NCI-H2227 treated with DMSO at 0.1 percent for 48 hours (cell line): ENCODE data around the gene SNCAIP.

Experiments used
- DNase-seq: peaks from one replicate; lab custom pipeline; 2025; lab: John Stamatoyannopoulos, UW

SNCAIP gene

DNA sequence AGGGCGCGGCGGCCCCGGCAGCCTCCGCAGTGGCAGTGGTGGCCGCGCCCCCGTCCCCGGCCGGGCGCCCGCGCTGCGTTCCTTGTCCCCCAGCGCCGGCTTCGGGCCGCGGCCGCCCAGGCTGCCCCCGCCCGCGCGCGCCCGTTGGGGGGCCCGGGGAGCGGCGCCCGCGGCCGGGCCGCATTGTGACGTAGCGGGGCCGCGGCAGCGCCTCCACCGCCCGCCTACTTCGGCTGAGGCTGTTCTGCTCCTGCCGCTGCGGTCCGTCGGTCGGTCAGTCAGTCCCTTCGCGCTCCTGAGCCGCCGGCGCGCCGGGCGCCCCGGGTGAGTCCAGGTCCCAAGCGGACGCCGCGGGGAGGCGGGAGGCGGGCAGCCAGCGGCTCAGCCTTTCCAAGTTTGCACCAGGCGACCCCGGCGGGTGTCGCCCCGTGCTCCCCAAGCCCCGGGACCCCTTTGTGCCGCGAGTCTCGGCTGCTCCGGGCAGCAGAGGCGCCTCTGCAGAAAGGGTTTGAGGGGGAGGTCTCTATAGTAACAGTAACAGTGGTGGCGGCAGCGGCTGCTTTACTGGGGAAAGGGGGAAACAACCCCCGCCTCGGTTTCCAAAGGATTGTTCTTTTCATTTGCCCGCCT lies at the start of gene SNCAIP:
Gene SNCAIP, plus strand, starts transcription at position 277 of the 630 bp plus-strand sequence. CDS start 78,898 bp downstream, outside the sequence.
- peak; percentile 17 for DNase-seq

DNA sequence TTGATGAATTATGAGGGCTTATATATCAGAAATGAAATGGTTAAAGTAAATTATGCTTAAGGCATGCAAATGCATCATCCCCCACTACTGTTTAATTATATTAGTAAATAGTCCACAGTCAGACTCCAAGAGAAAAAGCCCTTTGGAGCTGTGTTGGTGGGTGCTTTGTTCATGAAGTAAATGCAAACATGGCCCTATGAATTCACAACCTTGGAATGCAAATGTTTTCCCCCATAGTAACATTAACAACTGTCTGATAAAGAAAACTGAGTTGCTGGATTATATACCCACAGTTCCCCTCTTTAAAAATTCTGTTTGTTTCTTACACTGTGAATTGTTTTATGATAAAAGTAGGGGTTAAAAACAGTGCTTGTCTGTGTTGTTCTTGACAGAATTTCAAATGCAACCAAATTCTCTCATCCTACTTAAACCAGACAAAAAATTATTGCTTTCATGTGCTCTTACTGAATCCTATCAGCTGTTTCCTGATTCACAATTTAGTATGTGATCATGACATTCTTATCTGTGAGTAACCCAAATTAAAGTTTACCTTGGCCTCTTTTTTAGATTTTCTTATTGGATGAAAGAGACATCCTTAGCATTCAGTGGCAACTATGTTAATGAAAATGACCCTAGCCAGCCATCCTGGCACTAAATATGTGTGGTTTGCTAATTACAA lies 48.5 kb upstream of the SNCAIP start:
- no peak for DNase-seq

DNA sequence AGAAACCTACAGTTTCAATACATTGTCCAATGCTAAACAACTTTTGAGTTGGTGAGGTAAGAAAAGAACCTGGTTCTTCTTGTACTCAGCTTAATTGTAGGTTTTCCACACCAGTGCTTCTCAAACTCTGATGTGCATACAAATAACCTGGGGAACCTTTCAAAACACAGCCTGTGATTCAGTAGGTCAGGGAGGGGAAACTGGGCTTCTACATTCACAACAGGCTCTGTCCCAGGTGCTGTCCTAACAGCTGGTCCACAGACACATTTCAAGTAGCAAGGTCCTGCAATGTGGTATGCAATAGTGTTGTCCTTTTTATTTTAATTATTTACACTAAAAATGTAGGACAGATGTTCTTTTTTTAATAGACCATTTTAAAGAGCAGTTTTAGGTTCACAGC lies 47.4 kb upstream of the SNCAIP start:
- no peak for DNase-seq

DNA sequence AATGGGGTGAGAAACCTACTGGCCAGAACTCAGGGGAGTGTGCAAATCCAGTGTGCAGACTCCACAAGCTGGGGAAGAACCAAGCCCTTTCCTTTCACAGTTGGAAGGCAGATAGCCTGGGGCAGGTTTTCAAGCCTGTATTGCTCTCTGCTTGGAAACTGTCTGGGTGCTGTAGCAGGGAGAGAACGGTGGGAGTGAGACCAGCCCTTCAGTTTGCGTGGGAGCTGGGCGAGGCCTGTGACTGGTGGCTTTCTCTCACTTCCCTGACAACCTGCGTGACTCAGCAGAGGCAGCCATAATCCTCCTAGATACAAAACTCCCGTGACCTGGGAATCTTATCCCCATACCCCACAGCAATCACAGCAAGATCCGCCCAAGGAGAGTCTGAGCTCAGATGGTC lies 44.9 kb upstream of the SNCAIP start:
- no peak for DNase-seq

DNA sequence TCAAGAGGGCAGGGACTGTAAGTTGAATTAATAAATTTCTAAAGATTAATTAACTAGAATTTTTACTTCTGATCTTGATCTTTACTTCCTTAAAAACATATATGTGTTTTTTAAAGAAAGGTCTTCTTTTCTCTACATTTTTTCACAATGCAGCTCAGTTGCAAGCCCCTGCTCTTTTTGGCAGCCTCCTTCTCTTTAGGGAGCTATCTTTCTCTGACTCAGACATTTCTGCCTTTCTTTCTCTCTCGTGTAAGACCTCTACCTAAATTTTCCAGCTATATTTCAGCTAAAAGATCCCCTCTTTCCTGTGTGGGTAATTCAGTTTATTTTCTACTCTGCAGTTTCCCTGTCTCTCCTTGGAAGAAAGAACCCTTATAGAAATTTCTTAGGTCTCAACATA lies 38.3 kb upstream of the SNCAIP start:
- DNase-seq: no peak

DNA sequence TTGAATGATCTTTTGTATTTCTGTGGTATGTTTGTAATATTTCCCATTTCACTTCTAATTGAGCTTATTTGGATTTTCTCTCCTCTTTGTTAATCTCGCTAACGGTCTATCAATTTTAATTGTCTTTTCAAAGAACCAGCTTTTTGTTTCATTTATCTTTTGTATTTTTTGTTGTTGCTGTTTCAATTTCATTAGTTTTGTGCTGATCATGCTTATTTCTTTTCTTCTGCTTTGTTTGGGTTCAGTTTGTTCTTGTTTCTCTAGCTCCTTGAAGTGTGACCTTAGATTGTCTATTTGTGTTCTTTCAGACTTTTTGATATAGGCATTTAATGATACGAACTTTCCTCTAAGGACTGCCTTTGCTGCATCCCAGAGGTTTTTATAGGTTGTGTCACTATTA lies 28.4 kb upstream of the SNCAIP start:
- DNase-seq: no peak

DNA sequence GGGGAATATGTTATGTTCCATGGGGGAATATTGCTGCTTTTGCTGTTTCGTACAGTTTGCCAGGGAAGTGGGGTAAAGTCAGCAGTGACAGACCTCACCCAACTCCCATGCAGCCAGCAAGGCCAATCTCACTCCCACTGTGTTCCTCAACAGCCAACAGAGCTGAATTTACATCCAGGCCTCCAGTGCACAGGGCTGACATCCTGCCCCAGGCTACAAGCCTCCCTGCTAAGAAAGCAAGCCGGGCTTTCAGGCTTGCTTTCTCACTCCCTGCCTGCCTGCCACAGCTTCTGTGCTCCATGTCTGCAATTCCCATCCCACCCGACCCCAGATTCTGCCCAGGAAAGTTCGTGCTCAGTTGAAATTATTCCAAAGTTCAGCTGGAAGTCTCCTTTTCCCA lies 25.5 kb upstream of the SNCAIP start:
- DNase-seq: no peak

DNA sequence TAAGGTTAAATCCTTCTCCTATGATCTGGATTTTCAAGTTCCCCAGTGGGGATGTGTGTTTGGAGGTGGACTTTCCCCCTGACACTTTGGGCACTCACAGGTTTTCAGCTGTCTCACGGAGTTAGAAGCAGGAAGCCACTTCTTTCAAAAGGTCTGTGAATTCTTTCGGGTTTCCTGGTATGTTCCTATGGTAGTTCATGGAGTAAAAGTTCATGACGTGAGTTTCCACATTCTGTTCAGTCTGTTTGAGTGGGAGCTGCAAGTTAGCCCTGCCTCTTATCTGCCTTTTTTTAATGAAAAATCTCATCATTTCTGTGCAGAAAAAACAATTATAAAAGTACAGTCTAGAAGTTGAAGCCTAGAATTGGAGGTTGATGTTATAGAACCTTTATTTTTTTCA lies 24.9 kb upstream of the SNCAIP start:
- DNase-seq: no peak

DNA sequence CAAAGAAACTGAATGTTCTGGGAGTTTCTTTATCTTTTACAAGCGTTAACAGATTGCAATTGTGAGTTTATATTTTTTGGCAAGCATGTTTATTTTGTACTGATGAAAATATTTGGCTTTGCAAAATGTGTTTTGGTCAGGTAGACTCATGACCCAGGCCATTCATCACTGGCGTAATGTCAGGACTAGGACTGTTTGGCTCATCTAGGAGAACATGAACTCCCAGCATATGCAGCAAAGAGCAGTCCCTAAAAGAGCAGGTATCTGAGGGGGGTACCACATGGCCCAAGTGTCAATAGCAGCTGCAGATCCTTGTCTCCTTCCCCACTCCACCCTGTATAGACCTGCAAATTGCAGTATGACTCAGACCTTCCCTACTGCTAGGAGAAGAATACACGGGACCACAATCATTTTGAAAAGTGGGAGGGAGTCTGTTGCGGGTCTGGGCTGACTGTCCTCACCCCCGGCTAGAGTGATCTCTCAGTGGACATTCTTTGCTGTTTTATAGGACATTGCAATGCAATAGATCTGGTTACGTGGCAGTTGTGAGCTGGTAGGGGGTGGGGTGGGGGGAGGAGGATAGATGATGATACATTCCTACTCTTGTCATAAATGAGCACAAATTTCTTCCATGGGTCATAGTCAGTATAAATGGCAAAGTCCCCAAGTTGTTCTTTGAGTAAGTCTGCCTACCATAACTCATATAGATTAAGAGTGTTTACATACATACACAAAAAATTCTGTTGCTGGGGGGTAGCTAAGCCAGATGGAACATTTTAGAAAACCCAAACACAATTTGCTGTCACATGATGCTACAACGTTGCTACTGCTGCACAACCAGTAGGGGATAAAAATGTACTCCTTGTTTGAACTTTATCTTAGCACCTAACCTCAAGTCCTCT lies 20.8 kb upstream of the SNCAIP start:
- DNase-seq: no peak

DNA sequence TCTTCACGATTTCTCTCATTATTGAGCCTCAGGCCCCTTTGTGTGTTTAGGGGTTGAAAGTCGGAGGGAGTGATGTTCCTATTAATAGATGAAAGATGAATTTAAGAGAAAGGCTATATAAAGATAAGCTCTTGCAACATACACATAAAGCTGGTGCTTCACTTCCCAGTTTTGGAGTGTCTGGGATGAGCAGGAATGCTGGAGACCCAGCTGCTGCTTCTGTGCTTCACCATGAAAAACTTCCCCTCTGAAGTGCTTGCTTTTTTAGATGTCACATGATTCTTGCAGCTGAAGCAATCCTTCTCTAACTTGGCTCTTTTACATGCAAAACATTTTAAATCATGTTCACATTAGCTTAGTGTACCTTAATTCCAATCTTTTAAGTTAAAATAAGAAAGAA lies 19.7 kb upstream of the SNCAIP start:
- no peak for DNase-seq

DNA sequence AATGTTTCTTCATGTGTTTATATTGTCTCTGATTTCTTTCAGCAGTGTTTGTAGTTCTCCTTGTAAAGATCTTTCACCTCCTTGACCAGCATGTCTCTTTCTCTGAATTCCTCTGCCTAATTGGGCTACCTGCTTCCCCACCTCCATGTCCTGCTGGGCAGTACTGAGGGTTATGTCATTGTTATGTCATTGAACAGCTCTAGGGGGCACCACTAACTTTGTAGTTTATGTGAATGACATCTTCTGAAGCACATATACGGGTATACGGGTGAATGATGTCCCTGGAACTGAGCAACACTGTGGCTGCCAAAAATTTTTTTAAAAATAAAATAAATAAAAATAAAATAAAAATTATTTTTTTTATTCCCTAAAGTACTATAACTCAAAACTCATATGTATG lies 16.9 kb upstream of the SNCAIP start:
- no peak for DNase-seq

DNA sequence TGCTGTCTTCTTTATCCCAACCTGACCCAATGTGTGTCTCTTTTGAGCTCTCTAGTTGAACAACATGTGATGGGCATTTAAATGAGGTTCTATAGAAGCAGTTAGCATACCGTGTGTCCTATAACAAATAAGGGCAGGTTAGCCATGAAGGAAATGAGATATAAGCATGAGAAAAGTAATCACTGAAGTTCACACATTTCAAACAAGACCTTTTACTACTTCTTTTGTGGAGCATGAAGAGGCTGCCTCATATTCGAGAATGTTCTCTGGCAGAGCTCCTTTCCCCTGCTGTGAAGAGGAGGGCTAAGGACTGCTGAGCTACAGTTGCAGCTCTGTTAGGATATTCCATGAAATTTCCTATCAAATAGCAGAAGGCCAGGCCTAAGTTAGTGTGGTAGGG lies 15.2 kb upstream of the SNCAIP start:
- DNase-seq: no peak

DNA sequence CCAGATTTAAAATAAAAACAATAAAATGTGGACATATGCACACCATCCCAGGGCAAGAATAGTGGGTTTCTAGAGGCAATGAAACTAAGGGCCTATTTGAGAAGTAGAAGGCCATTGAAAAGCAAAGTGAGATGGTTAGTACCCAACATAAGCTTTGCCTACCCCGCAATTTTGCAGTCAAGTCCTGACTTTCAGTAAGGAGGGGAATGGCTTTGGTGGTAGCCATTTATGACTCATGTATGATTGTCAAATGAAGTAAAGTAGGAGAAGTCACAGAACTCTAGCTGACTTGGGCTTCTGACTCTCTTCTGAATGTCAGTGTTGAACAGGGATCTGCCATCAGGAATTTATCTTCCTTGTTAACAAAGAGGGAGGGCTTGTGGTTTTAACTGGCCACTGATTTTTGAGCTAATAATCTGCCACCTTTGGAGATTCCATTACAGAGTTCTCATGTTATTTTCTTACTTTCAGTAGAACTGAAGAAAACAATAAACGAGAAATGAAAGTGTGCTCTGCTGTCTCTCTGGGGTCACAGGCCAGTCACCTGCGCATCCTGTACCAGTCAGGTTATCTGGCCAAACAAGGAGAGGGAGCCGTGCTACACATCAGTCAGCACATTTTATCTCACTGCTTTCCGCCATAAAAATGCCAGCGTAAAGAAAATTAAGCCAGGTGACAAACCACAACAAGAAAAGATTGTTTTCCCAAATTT lies 14.3 kb upstream of the SNCAIP start:
- no peak for DNase-seq

DNA sequence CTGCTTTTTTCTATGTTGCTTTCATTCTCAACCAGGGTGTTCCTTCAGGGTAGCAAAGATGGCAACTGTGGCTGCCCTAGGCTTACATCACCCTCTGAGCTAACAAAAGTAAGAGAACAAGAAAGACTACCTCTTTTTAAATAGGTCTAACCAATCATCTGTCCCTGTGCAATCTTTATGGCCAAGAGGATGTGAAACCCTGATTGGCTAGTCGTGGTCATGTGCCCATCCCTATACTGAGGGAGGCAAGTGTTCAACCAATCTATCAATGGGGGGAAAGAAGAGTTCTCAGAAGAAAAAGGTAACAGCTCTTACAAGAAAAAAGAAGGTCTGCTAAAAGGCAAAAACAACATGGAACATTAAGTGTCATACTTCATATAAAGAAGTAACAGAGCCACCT lies 11.7 kb upstream of the SNCAIP start:
- no peak for DNase-seq

DNA sequence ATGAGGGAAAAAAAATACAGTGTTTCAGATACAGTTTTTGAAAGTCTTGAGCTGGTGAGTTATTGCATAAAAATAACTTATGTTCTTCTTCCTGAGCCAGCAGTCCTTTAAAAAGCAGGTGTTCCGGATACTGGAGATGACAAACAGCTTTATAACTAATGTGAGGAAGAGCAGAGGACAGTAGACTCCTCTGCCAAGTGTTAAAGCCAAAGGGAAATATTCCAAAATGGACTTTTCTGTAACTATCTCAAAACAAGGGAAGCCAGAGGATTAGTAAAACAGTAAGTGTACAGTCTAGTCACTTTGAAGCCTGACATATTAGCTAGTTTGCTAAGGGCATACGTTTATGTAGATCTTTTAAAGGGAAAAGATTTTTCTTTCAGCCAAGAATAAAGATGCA lies 11.0 kb upstream of the SNCAIP start:
- DNase-seq: no peak

DNA sequence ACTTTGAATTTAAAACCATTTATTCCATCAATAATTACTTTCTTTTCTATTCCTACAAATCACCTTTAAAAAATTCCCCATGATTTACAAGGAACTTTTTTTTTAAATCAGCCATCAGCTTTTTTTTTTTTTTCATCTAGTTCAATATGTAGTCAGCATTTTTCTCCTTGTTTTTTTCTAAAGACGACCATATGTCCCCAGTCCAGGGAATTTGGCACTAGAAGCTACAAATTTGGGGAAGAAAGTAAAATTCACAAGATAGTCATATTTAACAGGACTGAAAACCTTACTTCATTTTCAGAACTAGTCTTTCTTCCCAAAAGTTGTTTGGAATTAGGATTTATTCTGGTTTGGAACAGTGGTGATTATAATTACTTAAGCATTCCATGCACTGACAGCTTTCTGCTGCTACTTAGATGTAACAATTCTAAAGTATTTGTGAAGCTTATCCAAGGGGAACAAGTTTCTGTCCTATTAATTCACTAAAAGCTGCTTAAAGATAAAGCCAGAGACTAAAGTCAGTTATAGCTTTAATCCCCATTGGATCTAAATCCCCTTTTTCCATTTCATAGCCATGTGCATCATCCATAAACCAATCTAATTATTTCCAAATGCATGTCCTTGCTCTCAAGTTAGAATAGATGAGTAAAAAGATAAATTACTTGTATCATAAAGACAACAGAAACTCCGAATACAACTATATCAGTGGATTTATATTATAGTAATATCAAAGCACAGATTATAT lies 7.4 kb upstream of the SNCAIP start:
- DNase-seq: no peak

DNA sequence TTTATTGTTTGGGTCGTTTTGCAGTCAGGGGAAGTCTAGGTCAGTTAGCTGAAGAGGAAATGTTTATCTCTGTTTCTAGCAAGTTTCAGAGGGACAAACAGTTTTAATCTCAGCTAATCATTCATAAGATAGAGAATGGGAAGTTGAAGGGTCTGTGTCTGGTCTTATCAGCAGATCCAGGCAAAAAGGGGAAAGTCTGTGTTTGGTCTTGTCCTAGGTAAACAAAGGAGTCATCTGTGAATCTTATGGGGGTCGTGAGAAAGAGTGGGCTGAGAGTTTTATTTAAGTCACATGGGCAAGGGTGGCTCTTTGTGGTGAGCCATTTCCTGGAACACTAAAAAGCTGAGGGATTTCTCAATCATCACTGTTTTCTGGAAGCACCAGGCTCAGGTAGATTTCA lies 5.6 kb upstream of the SNCAIP start:
- no peak for DNase-seq

DNA sequence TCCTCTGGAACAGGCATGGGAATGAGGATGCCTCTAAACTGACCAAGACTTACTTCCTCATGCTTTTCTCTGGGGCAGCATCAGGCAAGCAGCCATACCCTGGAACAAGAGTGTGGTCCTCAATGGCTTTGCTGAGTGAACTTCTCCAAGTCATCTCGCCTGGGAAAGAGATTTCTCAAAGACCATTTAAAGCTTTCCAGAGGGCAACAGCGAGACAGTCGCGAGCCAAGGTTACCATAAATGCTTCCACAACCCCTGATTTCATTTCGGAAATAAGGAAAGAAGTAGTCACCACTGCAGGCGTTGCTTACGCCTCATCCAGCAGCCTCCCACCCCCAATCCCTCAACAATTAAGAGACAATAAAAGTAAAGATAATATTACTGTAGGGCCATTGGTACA lies 1.1 kb upstream of the SNCAIP start:
- no peak for DNase-seq

DNA sequence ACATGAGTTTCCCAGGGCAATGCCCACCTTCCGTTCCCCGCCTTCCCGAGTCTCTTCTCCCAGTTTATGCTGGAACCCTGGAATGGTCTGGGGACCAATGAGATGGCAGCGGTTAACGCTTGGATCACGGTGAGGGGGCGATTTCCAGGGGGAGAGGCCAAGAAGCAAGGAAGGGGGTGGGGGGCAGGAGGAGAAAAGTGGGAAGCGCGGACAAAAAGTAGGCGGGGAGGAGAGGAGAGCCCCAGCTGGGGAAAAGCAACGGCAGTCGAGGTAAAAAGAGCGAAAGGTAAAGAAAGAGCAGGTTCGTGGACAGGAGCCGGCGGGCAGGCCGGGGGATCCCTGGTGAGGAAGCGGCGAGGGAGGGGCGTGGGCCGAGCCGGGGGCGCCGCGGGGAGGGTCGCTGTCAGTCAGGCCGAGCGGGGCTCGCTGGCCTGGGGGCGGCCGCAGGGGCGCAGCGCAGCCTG lies 508 bp upstream of the SNCAIP start:
- no peak for DNase-seq

DNA sequence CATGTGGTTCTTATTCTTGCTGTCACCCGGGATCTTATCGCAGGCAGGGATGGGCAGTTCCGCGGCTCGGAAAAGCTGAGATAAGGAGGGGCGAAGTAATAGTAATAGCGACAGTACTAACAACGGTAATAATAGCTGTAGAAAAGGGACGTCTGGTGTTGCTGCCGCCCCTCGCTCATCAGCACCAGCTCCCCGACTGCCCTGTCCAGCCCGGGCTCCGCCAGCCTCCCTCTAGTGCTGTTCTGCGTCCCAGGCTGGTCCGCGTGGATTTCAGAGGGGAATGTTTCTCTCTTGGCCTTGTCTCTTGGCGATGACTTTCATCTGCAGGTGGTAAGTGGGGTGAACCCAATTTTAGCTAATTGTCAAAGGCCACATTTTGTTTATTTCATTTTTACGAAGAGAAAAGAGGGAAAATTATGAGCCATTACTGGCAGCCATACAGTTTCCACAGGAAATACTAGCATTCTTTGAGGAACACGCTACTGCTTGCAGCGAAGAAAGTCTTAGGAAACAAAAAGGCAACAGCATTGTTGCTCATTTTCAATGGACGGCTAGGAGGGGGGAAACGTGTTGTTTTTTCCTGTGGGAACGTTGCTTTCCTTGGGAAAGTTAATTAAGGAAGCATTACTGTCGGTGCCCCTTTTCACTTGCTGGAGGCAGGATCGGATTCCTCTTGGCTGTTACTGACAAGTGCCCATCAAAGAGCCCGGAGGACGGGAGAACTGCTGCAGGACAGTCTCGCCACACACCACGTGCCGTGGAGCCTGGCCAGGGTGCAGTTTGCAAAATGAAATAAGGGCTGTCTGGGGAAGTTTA lies 762 bp downstream of the SNCAIP start:
- no peak for DNase-seq

DNA sequence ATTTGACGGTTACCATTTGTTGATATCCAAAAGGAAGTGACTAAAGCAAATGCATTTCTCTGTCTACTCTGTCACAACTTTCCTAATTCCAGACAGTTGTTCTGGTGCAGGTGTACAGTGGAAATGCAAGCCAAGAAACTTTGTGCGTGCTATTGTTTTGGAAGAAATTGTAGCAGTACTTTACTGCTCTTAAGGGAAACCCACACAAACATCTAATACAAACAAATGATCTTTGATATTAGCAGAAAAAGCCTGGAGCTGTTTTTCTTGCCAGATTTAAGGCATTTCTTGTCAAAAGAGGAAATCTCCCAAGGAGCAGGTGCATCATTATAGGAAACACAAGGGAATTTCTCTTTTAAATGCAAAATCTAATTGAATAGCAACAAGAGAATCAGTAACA lies 2.0 kb downstream of the SNCAIP start:
- no peak for DNase-seq
